ENCODE data around the gene FHAD1. TPM values are rescaled to one million over a fixed set of nuclear protein-coding genes. Genes with fewer than 3 reads are reported as not detected.
"Not testable (repeated sequence)": the region's sequence is repeated elsewhere in the genome, so short reads cannot be mapped to it uniquely, and the experiment has no call there.

Gene FHAD1
- total RNA-seq, 1 donor from 2014 or later = 0.20 TPM

GRCh38 chr1:15276691-15277446 is 29.8 kb downstream of the FHAD1 start:
- no peak for DNase-seq (ENCODE audit: low read depth, low spot score)

- no peak for DNase-seq (ENCODE audit: low read depth, low spot score)
Measured at GRCh38 chr1:15277447-15277838, 30.4 kb downstream of the FHAD1 start.

- DNase-seq (ENCODE audit: low read depth, low spot score) = no peak
Measured at GRCh38 chr1:15277933-15278332, 30.9 kb downstream of the FHAD1 start.

- no peak for DNase-seq (ENCODE audit: low read depth, low spot score)
Measured at GRCh38 chr1:15279576-15280230, 32.7 kb downstream of the FHAD1 start.

GRCh38 chr1:15280416-15280815 is 33.4 kb downstream of the FHAD1 start:
- no peak for DNase-seq (ENCODE audit: low read depth, low spot score)

GRCh38 chr1:15282038-15282437 is 35.0 kb downstream of the FHAD1 start:
- DNase-seq (ENCODE audit: low read depth, low spot score) = no peak

GRCh38 chr1:15282810-15283474 is 35.9 kb downstream of the FHAD1 start:
- no peak for DNase-seq (ENCODE audit: low read depth, low spot score)

- no peak for DNase-seq (ENCODE audit: low read depth, low spot score)
Measured at GRCh38 chr1:15283526-15283925, 36.5 kb downstream of the FHAD1 start.

- DNase-seq (ENCODE audit: low read depth, low spot score) = no peak
Measured at GRCh38 chr1:15286452-15286851, 39.4 kb downstream of the FHAD1 start.

- no peak for DNase-seq (ENCODE audit: low read depth, low spot score)
Measured at GRCh38 chr1:15287035-15287979, 40.3 kb downstream of the FHAD1 start.

GRCh38 chr1:15288173-15288926 is 41.3 kb downstream of the FHAD1 start:
- no peak for DNase-seq (ENCODE audit: low read depth, low spot score)

GRCh38 chr1:15289251-15289651 is 42.2 kb downstream of the FHAD1 start:
- DNase-seq (ENCODE audit: low read depth, low spot score) = no peak

- DNase-seq (ENCODE audit: low read depth, low spot score) = no peak
Measured at GRCh38 chr1:15290382-15290781, 43.4 kb downstream of the FHAD1 start.

GRCh38 chr1:15295696-15296095 is 48.7 kb downstream of the FHAD1 start:
- DNase-seq (ENCODE audit: low read depth, low spot score) = no peak

- DNase-seq (ENCODE audit: low read depth, low spot score) = no peak
Measured at GRCh38 chr1:15296585-15297321, 49.7 kb downstream of the FHAD1 start.

- not testable (repeated sequence) for DNase-seq (ENCODE audit: low read depth, low spot score)
Measured at GRCh38 chr1:15297975-15298374, 51.0 kb downstream of the FHAD1 start.

GRCh38 chr1:15299179-15299578 is 52.2 kb downstream of the FHAD1 start:
- DNase-seq (ENCODE audit: low read depth, low spot score) = no peak

- no peak for DNase-seq (ENCODE audit: low read depth, low spot score)
Measured at GRCh38 chr1:15299806-15300205, 52.8 kb downstream of the FHAD1 start.

GRCh38 chr1:15303935-15304334 is 56.9 kb downstream of the FHAD1 start:
- DNase-seq (ENCODE audit: low read depth, low spot score) = no peak
